Chondrocyte (in vitro differentiated cells): ENCODE data around the gene CPED1. TPM values are rescaled to one million over a fixed set of nuclear protein-coding genes. Genes with fewer than 3 reads are reported as not detected.

Source experiments
- DNase-seq: peaks from one replicate; pipeline ENCODE4 v3.0.0; 2021; ENCODE audit warnings: mixed read lengths, low spot score
- H3K27ac Mint-ChIP-seq: one replicate; pipeline ENCODE4 v1.8.0; 2021; ENCODE audit warnings: mild to moderate bottlenecking, moderate library complexity, mixed read lengths; ENCODE audit not compliant: unreplicated experiment
- H3K27me3 Mint-ChIP-seq: 2 replicates; pipeline ENCODE4 v1.8.0; 2021; ENCODE audit warnings: low read depth, mixed read lengths
- H3K36me3 Mint-ChIP-seq: 2 replicates; pipeline ENCODE4 v1.8.0; 2021; ENCODE audit warnings: low read depth, mixed read lengths
- H3K4me1 Mint-ChIP-seq: 2 replicates; pipeline ENCODE4 v1.8.0; 2021; ENCODE audit warnings: low read depth, mild to moderate bottlenecking, mixed read lengths
- H3K4me3 Mint-ChIP-seq: one replicate; pipeline ENCODE4 v1.8.0; 2021; ENCODE audit warnings: mild to moderate bottlenecking, moderate library complexity, mixed read lengths; ENCODE audit not compliant: unreplicated experiment
- H3K9me3 Mint-ChIP-seq: 2 replicates; pipeline ENCODE4 v1.8.0; 2021; ENCODE audit warnings: low read depth, mixed read lengths
- total RNA-seq: library from RNA; stranded (reverse); gene quantifications from 3 replicates; pipeline ENCODE4 v1.2.1, GENCODE V29; 2021
- TF ChIP-seq, protein P1 (sequence below): fragments of 200-600 bp; sonication (generic); IDR thresholded peaks from 2 replicates; pipeline ENCODE4 v1.5.0; 2021; ENCODE audit warnings: antibody characterized with exemption, mild to moderate bottlenecking, moderate library complexity

Gene CPED1
- total RNA-seq, 1 donor from 2014 or later, result 2.8 TPM

DNA sequence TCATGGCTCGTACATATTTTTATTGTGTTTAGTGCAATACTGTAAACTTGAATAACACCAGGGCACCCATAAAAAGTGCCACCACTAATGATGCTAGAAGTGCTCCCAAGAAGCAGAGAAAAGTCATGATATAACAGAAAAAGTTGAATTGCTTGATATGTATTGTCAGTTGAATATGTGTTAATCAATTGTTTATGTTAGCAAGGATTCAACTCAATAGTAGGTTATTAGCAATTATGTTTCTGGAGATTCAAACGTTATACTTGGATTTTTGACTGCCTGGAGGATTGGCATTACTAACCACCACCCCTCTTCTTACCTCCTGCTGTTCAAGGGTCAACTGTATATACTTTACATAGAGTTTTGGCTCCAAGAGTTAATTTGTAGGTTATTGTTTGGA is 168.3 kb downstream of the CPED1 start:
- TF ChIP-seq, protein P1, sequence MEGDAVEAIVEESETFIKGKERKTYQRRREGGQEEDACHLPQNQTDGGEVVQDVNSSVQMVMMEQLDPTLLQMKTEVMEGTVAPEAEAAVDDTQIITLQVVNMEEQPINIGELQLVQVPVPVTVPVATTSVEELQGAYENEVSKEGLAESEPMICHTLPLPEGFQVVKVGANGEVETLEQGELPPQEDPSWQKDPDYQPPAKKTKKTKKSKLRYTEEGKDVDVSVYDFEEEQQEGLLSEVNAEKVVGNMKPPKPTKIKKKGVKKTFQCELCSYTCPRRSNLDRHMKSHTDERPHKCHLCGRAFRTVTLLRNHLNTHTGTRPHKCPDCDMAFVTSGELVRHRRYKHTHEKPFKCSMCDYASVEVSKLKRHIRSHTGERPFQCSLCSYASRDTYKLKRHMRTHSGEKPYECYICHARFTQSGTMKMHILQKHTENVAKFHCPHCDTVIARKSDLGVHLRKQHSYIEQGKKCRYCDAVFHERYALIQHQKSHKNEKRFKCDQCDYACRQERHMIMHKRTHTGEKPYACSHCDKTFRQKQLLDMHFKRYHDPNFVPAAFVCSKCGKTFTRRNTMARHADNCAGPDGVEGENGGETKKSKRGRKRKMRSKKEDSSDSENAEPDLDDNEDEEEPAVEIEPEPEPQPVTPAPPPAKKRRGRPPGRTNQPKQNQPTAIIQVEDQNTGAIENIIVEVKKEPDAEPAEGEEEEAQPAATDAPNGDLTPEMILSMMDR, result no peak

DNA sequence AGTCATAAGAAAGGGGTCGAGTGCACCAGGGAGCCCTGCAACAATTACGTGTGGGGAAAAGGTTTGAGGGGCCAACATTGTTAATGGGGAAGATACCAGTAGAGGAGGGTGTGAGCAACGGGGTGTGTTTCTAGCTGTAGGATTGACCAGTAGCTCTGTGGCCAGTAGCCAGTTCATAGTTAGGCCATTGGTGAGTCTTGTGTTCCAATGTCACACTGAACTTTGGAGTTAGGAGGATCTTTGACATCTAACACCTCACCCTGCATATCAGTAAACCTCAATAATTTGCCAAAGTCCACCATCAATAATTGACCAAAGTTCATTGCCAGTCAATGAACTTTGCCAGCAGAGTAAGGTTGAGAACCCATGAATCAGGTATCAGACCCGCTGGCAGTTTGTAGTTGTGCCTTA is 168.8 kb downstream of the CPED1 start:
- no peak overlapping the region for H3K4me3 Mint-ChIP-seq
- no peak overlapping the region for H3K27ac Mint-ChIP-seq
- TF ChIP-seq, protein P1, result no peak
- H3K9me3 Mint-ChIP-seq, result peaks cover 7% of the 10 kb centered on the region
- H3K36me3 Mint-ChIP-seq, result no peaks in the 10 kb centered on the region
- H3K27me3 Mint-ChIP-seq, result no peaks in the 10 kb centered on the region
- DNase-seq, result no peak
- no peaks in the 10 kb centered on the region for H3K4me1 Mint-ChIP-seq

More for the DNA sequence above, 168.3 kb downstream of the CPED1 start:
- Mint-ChIP-seq H3K36me3 (no peaks in the 10 kb centered on the region), H3K27me3 (no peaks in the 10 kb centered on the region), H3K9me3 (peaks cover 7% of the 10 kb centered on the region), H3K27ac (no peak overlapping the region), H3K4me3 (no peak overlapping the region), H3K4me1 (no peaks in the 10 kb centered on the region)
- no peak for DNase-seq

DNA sequence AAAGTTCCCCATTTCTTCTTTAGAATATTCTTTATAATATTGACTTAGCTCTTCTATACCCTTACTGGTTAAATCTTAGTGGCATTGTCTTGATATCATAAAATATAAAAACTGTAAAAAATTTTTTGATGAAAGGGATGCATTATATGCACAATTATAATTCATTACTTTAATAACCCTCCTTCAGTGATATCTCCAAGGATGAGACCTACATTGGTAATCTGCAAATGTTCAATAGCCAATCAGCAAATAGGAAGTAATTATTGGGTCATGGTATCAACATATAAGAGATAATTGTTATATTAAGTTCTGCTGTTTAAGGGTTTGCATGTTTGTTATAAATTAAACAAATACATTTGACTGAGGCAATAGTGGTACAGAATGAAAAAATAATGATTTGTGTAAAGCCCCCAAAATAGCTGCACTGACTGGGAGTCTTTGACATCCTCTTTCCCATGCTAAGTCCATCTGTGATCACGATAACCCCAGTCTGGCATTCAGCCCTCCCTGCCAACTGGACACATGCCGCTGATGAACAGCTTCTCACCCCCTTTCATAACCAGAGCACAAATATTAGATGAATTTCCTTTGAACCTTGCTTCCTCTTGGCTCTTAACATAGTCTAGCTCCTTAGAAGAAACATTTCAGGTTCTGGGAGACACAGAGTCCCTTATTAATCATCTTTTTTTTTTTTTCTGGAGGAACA is 169.5 kb downstream of the CPED1 start:
- Mint-ChIP-seq H3K4me1 (no peaks in the 10 kb centered on the region), H3K9me3 (peaks cover 7% of the 10 kb centered on the region), H3K27me3 (no peaks in the 10 kb centered on the region), H3K4me3 (no peak overlapping the region), H3K27ac (no peak overlapping the region), H3K36me3 (no peaks in the 10 kb centered on the region)
- DNase-seq, result no peak
- TF ChIP-seq, protein P1, result no peak

DNA sequence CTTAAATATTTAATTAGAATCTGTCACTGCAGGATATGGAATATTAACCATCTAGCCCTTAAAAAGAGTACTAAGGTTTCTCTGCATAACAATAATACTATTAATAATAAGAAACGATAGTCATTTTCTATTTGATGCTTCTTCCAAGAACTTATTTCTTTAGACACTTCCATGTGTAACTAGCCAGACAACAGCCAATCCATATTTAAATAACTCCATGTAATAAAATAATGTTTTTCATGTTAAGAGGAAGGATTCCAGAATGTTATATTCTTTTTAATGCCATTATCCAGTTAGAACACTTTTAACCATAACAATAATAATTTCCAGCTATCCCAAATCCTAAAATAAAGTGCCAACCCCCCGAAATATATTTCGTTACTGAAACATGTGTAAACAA is 170.2 kb downstream of the CPED1 start:
- no peaks in the 10 kb centered on the region for H3K36me3 Mint-ChIP-seq
- DNase-seq, result no peak
- H3K4me1 Mint-ChIP-seq, result no peaks in the 10 kb centered on the region
- H3K9me3 Mint-ChIP-seq, result peaks cover 7% of the 10 kb centered on the region
- H3K27me3 Mint-ChIP-seq, result no peaks in the 10 kb centered on the region
- TF ChIP-seq, protein P1, result no peak
- no peak overlapping the region for H3K27ac Mint-ChIP-seq
- no peak overlapping the region for H3K4me3 Mint-ChIP-seq

DNA sequence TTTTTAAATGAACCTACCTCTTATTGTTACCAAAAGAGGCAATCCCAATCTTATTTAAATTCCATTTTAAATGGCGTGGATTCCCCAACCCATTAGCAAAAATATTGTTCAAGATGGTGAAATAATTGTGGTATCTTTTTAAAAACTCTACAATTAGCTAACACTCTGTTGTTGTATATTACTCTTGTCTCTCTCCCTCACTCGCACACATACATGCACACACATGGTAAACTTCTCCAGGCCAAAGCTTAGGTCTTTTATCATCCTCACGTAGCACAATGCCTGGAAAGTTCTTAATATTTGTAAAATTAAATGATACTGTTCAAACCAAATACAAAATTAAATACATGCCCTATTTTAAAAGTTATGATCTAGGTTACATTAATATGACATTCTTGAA is 171.0 kb downstream of the CPED1 start:
- Mint-ChIP-seq H3K36me3 (no peaks in the 10 kb centered on the region), H3K4me1 (no peaks in the 10 kb centered on the region), H3K27me3 (no peaks in the 10 kb centered on the region), H3K9me3 (peaks cover 7% of the 10 kb centered on the region), H3K27ac (no peak overlapping the region), H3K4me3 (no peak overlapping the region)
- DNase-seq, result no peak
- TF ChIP-seq, protein P1, result no peak
